ENCODE results near the gene ISOC2. TPM values are rescaled to one million over a fixed set of nuclear protein-coding genes. Genes with fewer than 3 reads are reported as not detected.

ISOC2 gene
- total and polyA plus RNA-seq, 4 donors, result 49.1 to 181 (median 118) TPM

- WGBS, result 51% methylated on average over 18 of the region's 18 CpGs
- Histone ChIP-seq H3K4me3 (ENCODE audit: low read depth in 1 of 3, low read length in 3 of 3) (no peak overlapping the region), H3K27me3 (ENCODE audit: control insufficient read depth in 4 of 4, insufficient read depth in 4 of 4, low read length in 3 of 4) (no peaks in the 10 kb centered on the region), H3K9me3 (ENCODE audit: control insufficient read depth in 4 of 4, low read length in 3 of 4) (no peaks in the 10 kb centered on the region), H3K9ac (ENCODE audit: low read depth in 1 of 2, low read length in 2 of 2) (no peak overlapping the region), H3K27ac (ENCODE audit: low read depth in 1 of 2, low read length in 2 of 2) (peak overlapping the region; percentile 60 to 61), H3K36me3 (ENCODE audit: control insufficient read depth in 4 of 4, insufficient read depth in 3 of 4, low read depth in 1 of 4, low read length in 3 of 4) (no peaks in the 10 kb centered on the region), H3K4me1 (ENCODE audit: control insufficient read depth in 4 of 4, insufficient read depth in 4 of 4, low read length in 3 of 4) (no peaks in the 10 kb centered on the region)
- TF ChIP-seq CTCF (IDR thresholded peaks at IDR 0.05; ENCODE audit: low read depth, low read length, missing input control), result no peak
- TF ChIP-seq EGR1 (IDR thresholded peaks at IDR 0.05; ENCODE audit: low read depth in 2 of 2), result no peak
- TF ChIP-seq FOXA2 (IDR thresholded peaks at IDR 0.05), result no peak
- no peak for TF ChIP-seq MAX (IDR thresholded peaks at IDR 0.05)
- TF ChIP-seq YY1 (IDR thresholded peaks at IDR 0.05), result no peak
- no peak for DNase-seq (ENCODE audit: low spot score)
These were observed 31.7 kb upstream of the ISOC2 start for GRCh38 chr19:55493052-55493644.

DNA sequence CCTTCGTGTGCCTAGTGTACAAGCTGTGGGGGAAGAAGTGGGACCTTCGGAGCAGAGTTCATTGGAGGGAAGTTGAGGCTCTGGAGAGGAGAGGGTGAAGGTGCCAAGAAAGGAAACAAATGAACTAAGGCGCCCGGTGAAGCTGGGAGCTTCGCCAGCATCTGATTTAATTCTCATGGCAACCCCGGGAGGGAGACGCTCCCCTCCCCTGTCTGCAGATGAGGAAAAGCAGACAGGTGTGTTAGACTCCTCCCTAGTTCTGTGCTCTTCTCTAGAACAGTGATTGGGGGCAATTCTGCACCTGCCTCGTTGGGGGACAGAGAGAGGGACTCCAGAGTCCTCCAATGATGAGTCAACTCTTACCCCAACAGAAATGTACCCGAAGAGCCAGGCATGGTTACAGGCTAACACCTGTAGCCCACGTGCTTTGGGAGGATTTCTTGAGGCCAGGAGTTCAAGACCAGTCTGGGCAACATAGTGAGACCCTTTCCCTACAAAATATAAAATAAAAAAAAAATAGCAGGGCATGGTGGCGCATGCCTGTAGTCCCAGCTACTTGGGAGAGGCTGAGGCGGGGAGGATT, 31.0 kb upstream of the ISOC2 start:
- Histone ChIP-seq H3K4me3 (ENCODE audit: low read depth in 1 of 3, low read length in 3 of 3) (no peak overlapping the region), H3K9me3 (ENCODE audit: control insufficient read depth in 4 of 4, low read length in 3 of 4) (no peaks in the 10 kb centered on the region), H3K4me1 (ENCODE audit: control insufficient read depth in 4 of 4, insufficient read depth in 4 of 4, low read length in 3 of 4) (no peaks in the 10 kb centered on the region), H3K27ac (ENCODE audit: low read depth in 1 of 2, low read length in 2 of 2) (no peak overlapping the region), H3K27me3 (ENCODE audit: control insufficient read depth in 4 of 4, insufficient read depth in 4 of 4, low read length in 3 of 4) (no peaks in the 10 kb centered on the region), H3K9ac (ENCODE audit: low read depth in 1 of 2, low read length in 2 of 2) (no peak overlapping the region), H3K36me3 (ENCODE audit: control insufficient read depth in 4 of 4, insufficient read depth in 3 of 4, low read depth in 1 of 4, low read length in 3 of 4) (no peaks in the 10 kb centered on the region)
- DNase-seq (ENCODE audit: low spot score), result no peak
- no peak for TF ChIP-seq JUND (IDR thresholded peaks at IDR 0.05)
- TF ChIP-seq YY1 (IDR thresholded peaks at IDR 0.05), result no peak
- TF ChIP-seq MAX (IDR thresholded peaks at IDR 0.05), result no peak
- no peak for TF ChIP-seq SP1 (IDR thresholded peaks at IDR 0.05)
- no peak for TF ChIP-seq HNF4G (IDR thresholded peaks at IDR 0.05)
- no peak for TF ChIP-seq CTCF (IDR thresholded peaks at IDR 0.05; ENCODE audit: low read depth, low read length, missing input control)
- no peak for TF ChIP-seq NR2F2 (IDR thresholded peaks at IDR 0.05)
- TF ChIP-seq HNF4A (conservative IDR thresholded peaks at IDR 0.05), result no peak
- 47% methylated on average over 12 of the region's 12 CpGs for WGBS

- H3K27me3 ChIP-seq (ENCODE audit: control insufficient read depth in 4 of 4, insufficient read depth in 4 of 4, low read length in 3 of 4), result no peaks in the 10 kb centered on the region
- H3K36me3 ChIP-seq (ENCODE audit: control insufficient read depth in 4 of 4, insufficient read depth in 3 of 4, low read depth in 1 of 4, low read length in 3 of 4), result no peaks in the 10 kb centered on the region
- no peak for DNase-seq (ENCODE audit: low spot score)
- TF ChIP-seq ZBTB33 (IDR thresholded peaks at IDR 0.05) (no peak), RXRA (IDR thresholded peaks at IDR 0.05) (no peak), RAD21 (IDR thresholded peaks at IDR 0.05) (no peak), JUND (IDR thresholded peaks at IDR 0.05) (no peak), TAF1 (conservative IDR thresholded peaks at IDR 0.05) (no peak), FOXA1 (IDR thresholded peaks at IDR 0.05) (no peak)
- 65% methylated on average over 24 of the region's 24 CpGs for WGBS
- H3K4me3 ChIP-seq (ENCODE audit: low read depth in 1 of 3, low read length in 3 of 3), result no peak overlapping the region
- H3K9ac ChIP-seq (ENCODE audit: low read depth in 1 of 2, low read length in 2 of 2), result no peak overlapping the region
- no peak overlapping the region for H3K27ac ChIP-seq (ENCODE audit: low read depth in 1 of 2, low read length in 2 of 2)
- no peaks in the 10 kb centered on the region for H3K9me3 ChIP-seq (ENCODE audit: control insufficient read depth in 4 of 4, low read length in 3 of 4)
- no peaks in the 10 kb centered on the region for H3K4me1 ChIP-seq (ENCODE audit: control insufficient read depth in 4 of 4, insufficient read depth in 4 of 4, low read length in 3 of 4)
These were observed 30.3 kb upstream of the ISOC2 start for GRCh38 chr19:55491546-55492360.
